Endothelial cell of umbilical vein (primary cell): ENCODE measurements around the gene CHRNE. TPM values are rescaled to one million over a fixed set of nuclear protein-coding genes. Genes with fewer than 3 reads are reported as not detected.

Source experiments
- BruUV-seq: library from RNA; stranded (reverse); fragments of 400-500 nt; replicated peaks from 2 replicates; lab custom pipeline; 2021; lab: Mats Ljungman, UMichigan
- CTCF ChIA-PET: fragments of 300-600, 350-600 bp; sonication (Branson Sonifier 250); formaldehyde crosslinking; loops from one replicate; lab custom pipeline; 2021; ENCODE audit warnings: antibody characterized with exemption, inconsistent platforms; lab: Charles Lee
- POLR2A ChIA-PET: fragments of 300-600, 350-600 bp; sonication (Branson Sonifier 250); formaldehyde crosslinking; loops from one replicate; lab custom pipeline; 2021; ENCODE audit warnings: antibody characterized with exemption, inconsistent platforms; lab: Charles Lee
- DNase-seq: peaks from one replicate; pipeline ENCODE4 v3.0.0-alpha.2; 2011; ENCODE audit warnings: low read depth, low spot score
- FAIRE-seq: peaks from 2 replicates; lab custom pipeline; 2011; peaks lifted over from hg19 to GRCh38; lab: Jason Lieb, UNC
- H2AFZ ChIP-seq: 2 replicates; pipeline ENCODE4 v1.6.0; 2012; ENCODE audit warnings: low read depth, low read length, control low read depth, inconsistent platforms
- H3K27ac ChIP-seq: 2 replicates; pipeline ENCODE4 v1.5.1; 2011; ENCODE audit warnings: low read depth, mild to moderate bottlenecking, control low read depth, low read length, moderate library complexity; ENCODE audit not compliant: insufficient read depth
- H3K27me3 ChIP-seq, 2 experiments: 2 replicates each; pipeline versions ENCODE4 v1.6.0 to v1.6.1; 2011; ENCODE audit warnings: low read length in 2 of 2, mixed read lengths in 1 of 2; ENCODE audit not compliant: control insufficient read depth in 2 of 2, insufficient read depth in 2 of 2
- H3K36me3 ChIP-seq, 2 experiments: 2 replicates in 1 of 2; 3 replicates in 1 of 2; pipeline ENCODE4 v1.5.1; 2011; ENCODE audit warnings: low read length in 2 of 2, mild to moderate bottlenecking in 1 of 2, moderate library complexity in 1 of 2; ENCODE audit not compliant: control insufficient read depth in 2 of 2, insufficient read depth in 2 of 2; ENCODE audit errors: extremely low read depth in 1 of 2
- H3K4me1 ChIP-seq: 3 replicates; pipeline ENCODE4 v1.5.1; 2011; ENCODE audit warnings: mild to moderate bottlenecking, low read length; ENCODE audit not compliant: control insufficient read depth, insufficient read depth; ENCODE audit errors: extremely low read depth
- H3K4me2 ChIP-seq: 2 replicates; pipeline ENCODE4 v1.6.1; 2011; ENCODE audit warnings: low read length, control low read depth, mixed read lengths; ENCODE audit not compliant: insufficient read depth
- H3K4me3 ChIP-seq, 3 experiments: fragments of 200-600 bp in 1 of 3; sonication (generic), shearing (Covaris generic) in 1 of 3; replicated peaks in 1 of 3; 2 replicates each; pipeline ENCODE4 v1.5.1; 2011 to 2016; ENCODE audit warnings: control low read depth in 3 of 3, low read length in 3 of 3, mild to moderate bottlenecking in 2 of 3, inconsistent platforms in 1 of 3, low read depth in 1 of 3, moderate library complexity in 1 of 3; ENCODE audit not compliant: insufficient read depth in 1 of 3
- H3K79me2 ChIP-seq: 2 replicates; pipeline ENCODE4 v1.6.0; 2012; ENCODE audit warnings: low read length, inconsistent platforms; ENCODE audit not compliant: control insufficient read depth, insufficient read depth
- H3K9ac ChIP-seq: replicated peaks from 2 replicates; pipeline ENCODE3; 2011; ENCODE audit warnings: low read length, control low read depth; ENCODE audit not compliant: insufficient read depth; ENCODE audit errors: extremely low read depth
- H3K9me1 ChIP-seq: replicated peaks from 3 replicates; pipeline ENCODE4 v1.6.0; 2011; ENCODE audit warnings: mild to moderate bottlenecking, low read length; ENCODE audit not compliant: control insufficient read depth, insufficient read depth; ENCODE audit errors: extremely low read depth
- H3K9me3 ChIP-seq: replicated peaks from 2 replicates; pipeline ENCODE4 v1.5.1; 2012; ENCODE audit warnings: low read length, inconsistent platforms; ENCODE audit not compliant: control insufficient read depth, insufficient read depth
- H4K20me1 ChIP-seq: replicated peaks from 2 replicates; pipeline ENCODE3; 2011; ENCODE audit warnings: mild to moderate bottlenecking, low read length; ENCODE audit not compliant: control insufficient read depth, insufficient read depth; ENCODE audit errors: extremely low read depth
- EZH2 ChIP-seq: IDR thresholded peaks from 2 replicates; pipeline ENCODE4 v1.6.1; 2012; ENCODE audit warnings: borderline replicate concordance, low read depth, mild to moderate bottlenecking, moderate library complexity, low read length, inconsistent platforms; ENCODE audit not compliant: severe bottlenecking
- FOS ChIP-seq: IDR thresholded peaks from 2 replicates; pipeline ENCODE4 v1.6.1; 2011; ENCODE audit warnings: mild to moderate bottlenecking, low read length, moderate library complexity, borderline replicate concordance; ENCODE audit not compliant: insufficient read depth
- GATA2 ChIP-seq: IDR thresholded peaks from 2 replicates; pipeline ENCODE4 v1.7.0; 2011; ENCODE audit warnings: low read depth, mild to moderate bottlenecking, moderate library complexity, mixed read lengths, low read length; ENCODE audit not compliant: insufficient read length, insufficient read depth
- JUN ChIP-seq: IDR thresholded peaks from 2 replicates; pipeline ENCODE4 v1.6.1; 2011; ENCODE audit warnings: borderline replicate concordance, low read depth; ENCODE audit not compliant: insufficient read length, insufficient read depth
- MYC ChIP-seq: IDR thresholded peaks from one replicate; pipeline ENCODE4 v1.6.1; 2011; ENCODE audit warnings: mild to moderate bottlenecking, low read depth, low read length
- POLR2A ChIP-seq: IDR thresholded peaks from 2 replicates; pipeline ENCODE4 v1.6.1; 2012; ENCODE audit warnings: low read depth, mild to moderate bottlenecking, control low read depth, low read length
- POLR2AphosphoS5 ChIP-seq: IDR thresholded peaks from 2 replicates; pipeline ENCODE4 v1.6.1; 2012; ENCODE audit warnings: low read depth, mild to moderate bottlenecking, control low read depth, low read length, moderate library complexity; ENCODE audit not compliant: insufficient read depth
- dilution Hi-C: fragments of 300-500 bp; cut with MboI; formaldehyde crosslinking; loops from one replicate; pipeline ENCODE4 v1.15.0; 2019; ENCODE audit warnings: low sequenced_read_pairs; ENCODE audit not compliant: extremely low pct_ligation_motif_present
- intact Hi-C: fragments of 100-400 bp; cut with micrococcal nuclease; formaldehyde crosslinking; loops from one replicate; pipeline ENCODE4 v1.10.0; 2022
- polyA plus RNA-seq, 4 experiments: library from polyadenylated mRNA; depleted of rRNA in 3 of 4; stranded (reverse) in 3 of 4; unstranded in 1 of 4; fragments of >200 nt; gene quantifications; 2 replicates each; pipeline versions ENCODE4 v1.2.1 to v1.2.3, GENCODE V29; 2011 to 2012; ENCODE audit warnings: missing spikeins in 1 of 4
- total RNA-seq: library from RNA; stranded (reverse); gene quantifications from 2 replicates; pipeline ENCODE4 v1.2.3, GENCODE V29; 2021
- TF ChIP-seq, protein P1 (sequence below), 2 donors: IDR thresholded peaks; 1 replicate in 1 of 2; 2 replicates in 1 of 2; pipeline ENCODE4 v1.5.1; 2011; ENCODE audit warnings: low read length in 2 of 2, mild to moderate bottlenecking in 2 of 2, moderate library complexity in 2 of 2, control low read depth in 1 of 2, inconsistent platforms in 1 of 2, low read depth in 1 of 2; ENCODE audit not compliant: insufficient read depth in 1 of 2; ENCODE audit errors: extremely low read depth in 1 of 2
- TF ChIP-seq, protein P2 (sequence below): IDR thresholded peaks from 2 replicates; pipeline ENCODE4 v1.6.1; 2011; ENCODE audit not compliant: insufficient read depth, insufficient read length

CHRNE gene
- total and polyA plus RNA-seq, 2 donors (not counting 3 experiments of a cell fraction or from before 2014, with no cell fraction given): 0.84 to 1.1 TPM

DNA sequence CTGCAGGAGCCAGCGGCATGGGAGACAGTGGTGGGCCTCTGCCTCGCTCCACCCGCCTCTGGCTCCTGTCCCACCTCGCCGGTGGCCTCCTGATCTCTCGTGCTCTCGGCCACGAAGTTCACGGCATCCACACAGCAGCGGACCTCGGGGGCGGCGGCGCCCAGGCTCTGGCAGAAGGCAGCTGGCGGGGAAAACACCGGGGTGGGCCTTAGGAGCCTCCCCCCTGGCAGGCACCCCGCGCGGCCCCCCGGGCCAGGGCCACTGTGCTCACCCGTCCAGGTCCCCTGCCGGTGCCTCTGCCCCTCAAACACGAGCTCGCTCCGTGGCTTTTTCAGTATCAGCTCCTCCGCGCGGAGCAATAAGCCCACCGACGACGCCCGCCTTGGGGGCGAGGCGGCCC lies 4.0 kb downstream of the CHRNE start:
- Histone ChIP-seq H3K27me3 (no peaks in the 10 kb centered on the region), H3K9me3 (no peaks in the 10 kb centered on the region), H4K20me1 (no peaks in the 10 kb centered on the region), H3K27ac (no peak overlapping the region), H3K9ac (peak overlapping the region; percentile 10), H3K9me1 (no peaks in the 10 kb centered on the region), H3K4me2 (peak overlapping the region; percentile 67), H3K79me2 (no peaks in the 10 kb centered on the region), H3K4me1 (peaks cover 10% of the 10 kb centered on the region), H2AFZ (no peak overlapping the region), H3K36me3 (peaks cover 0 to 31% of the 10 kb centered on the region in 2 experiments), H3K4me3 (peak overlapping the region in 2 of 3 experiments; percentile 12 to 32)
- POLR2A ChIA-PET: interaction anchor here (0.6 kb wide), 1 partner anchor 118 kb away, joined by 4 read pairs; no protein-coding TSS in a partner anchor
- TF ChIP-seq POLR2AphosphoS5 (no peak), GATA2 (no peak)
- intact Hi-C loops: no loop called here
- no TSS peak for BruUV-seq
- DNase-seq: no peak
- no peak for FAIRE-seq
- dilution Hi-C loops: no loop called here
- CTCF ChIA-PET: interaction anchor here (0.7 to 2.4 kb wide), 7 partner anchors 10 to 189 kb away, joined by 3 to 9 read pairs (median 6); partner anchors contain the start of genes ARRB2 and MED11

DNA sequence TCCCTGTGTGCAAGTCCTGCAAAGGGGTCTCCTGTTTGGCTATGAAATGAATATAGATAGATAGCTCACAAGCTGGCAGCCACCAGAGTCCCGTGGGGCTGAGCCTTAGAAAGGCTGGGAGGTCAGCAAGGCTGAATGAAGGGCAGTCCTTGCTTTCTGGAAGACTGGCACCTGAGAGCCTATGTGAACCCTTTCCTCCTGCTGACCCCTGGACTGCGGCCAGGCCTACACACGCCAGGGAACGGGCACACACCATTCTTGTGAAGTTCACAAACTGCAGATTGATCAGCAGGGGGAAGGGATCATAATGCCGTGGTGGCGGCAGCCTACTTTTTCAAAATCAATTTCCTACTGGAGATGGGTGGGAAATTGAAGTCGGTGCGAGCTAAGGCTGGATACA lies 4.5 kb downstream of the CHRNE start:
- no peak for DNase-seq
- no peak for TF ChIP-seq GATA2
- TF ChIP-seq POLR2A: no peak
- TF ChIP-seq MYC: no peak
- TF ChIP-seq, protein P1, sequence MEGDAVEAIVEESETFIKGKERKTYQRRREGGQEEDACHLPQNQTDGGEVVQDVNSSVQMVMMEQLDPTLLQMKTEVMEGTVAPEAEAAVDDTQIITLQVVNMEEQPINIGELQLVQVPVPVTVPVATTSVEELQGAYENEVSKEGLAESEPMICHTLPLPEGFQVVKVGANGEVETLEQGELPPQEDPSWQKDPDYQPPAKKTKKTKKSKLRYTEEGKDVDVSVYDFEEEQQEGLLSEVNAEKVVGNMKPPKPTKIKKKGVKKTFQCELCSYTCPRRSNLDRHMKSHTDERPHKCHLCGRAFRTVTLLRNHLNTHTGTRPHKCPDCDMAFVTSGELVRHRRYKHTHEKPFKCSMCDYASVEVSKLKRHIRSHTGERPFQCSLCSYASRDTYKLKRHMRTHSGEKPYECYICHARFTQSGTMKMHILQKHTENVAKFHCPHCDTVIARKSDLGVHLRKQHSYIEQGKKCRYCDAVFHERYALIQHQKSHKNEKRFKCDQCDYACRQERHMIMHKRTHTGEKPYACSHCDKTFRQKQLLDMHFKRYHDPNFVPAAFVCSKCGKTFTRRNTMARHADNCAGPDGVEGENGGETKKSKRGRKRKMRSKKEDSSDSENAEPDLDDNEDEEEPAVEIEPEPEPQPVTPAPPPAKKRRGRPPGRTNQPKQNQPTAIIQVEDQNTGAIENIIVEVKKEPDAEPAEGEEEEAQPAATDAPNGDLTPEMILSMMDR (IDR thresholded peaks at IDR 0.05; ENCODE audit: extremely low read depth in 1 of 2, insufficient read depth in 1 of 2, low read depth in 1 of 2, low read length in 2 of 2): no peak
- TF ChIP-seq FOS: no peak
- no peak for TF ChIP-seq JUN
- TF ChIP-seq, protein P2, sequence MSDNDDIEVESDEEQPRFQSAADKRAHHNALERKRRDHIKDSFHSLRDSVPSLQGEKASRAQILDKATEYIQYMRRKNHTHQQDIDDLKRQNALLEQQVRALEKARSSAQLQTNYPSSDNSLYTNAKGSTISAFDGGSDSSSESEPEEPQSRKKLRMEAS: no peak
- TF ChIP-seq POLR2AphosphoS5: no peak
- TF ChIP-seq EZH2: no peak
- no peaks in the 10 kb centered on the region for H3K79me2 ChIP-seq
- H3K27ac ChIP-seq: no peak overlapping the region
- no peak overlapping the region for H3K4me3 ChIP-seq
- FAIRE-seq: no peak
- no peaks in the 10 kb centered on the region for H3K9me3 ChIP-seq
- ChIA-PET POLR2A (no interaction called here), CTCF (interaction anchor here (2.3 to 2.4 kb wide), 2 partner anchors 11 to 108 kb away, joined by 9 read pairs; no protein-coding TSS in a partner anchor)
- peaks cover 10% of the 10 kb centered on the region for H3K4me1 ChIP-seq
- H3K4me2 ChIP-seq: no peak overlapping the region
- H2AFZ ChIP-seq: no peak overlapping the region
- no peaks in the 10 kb centered on the region for H3K27me3 ChIP-seq
- no TSS peak for BruUV-seq
- no peaks in the 10 kb centered on the region for H4K20me1 ChIP-seq
- H3K9ac ChIP-seq: no peak overlapping the region
- intact Hi-C loops (no loop called here), dilution Hi-C loops (no loop called here)
- peaks cover 0 to 37% of the 10 kb centered on the region in 2 experiments for H3K36me3 ChIP-seq
- H3K9me1 ChIP-seq: no peaks in the 10 kb centered on the region
